HepG2 (cell line): ENCODE results near the gene RPUSD4. TPM values are rescaled to one million over a fixed set of nuclear protein-coding genes. Genes with fewer than 3 reads are reported as not detected.

Source experiments
- ATAC-seq: fragments of 200-7000 bp; cut with Tn5 transposase; 3 replicates; pipeline ENCODE4 v1.9.1; 2020; ENCODE audit warnings: mild to moderate bottlenecking, moderate library complexity
- BruUV-seq: library from RNA; stranded (reverse); fragments of 400-500 nt; replicated peaks from 2 replicates; lab custom pipeline; 2021; lab: Mats Ljungman, UMichigan
- CTCF ChIA-PET: fragments of 300-600 bp; formaldehyde crosslinking; extraction: SDS; loops from one replicate; lab custom pipeline; 2021; ENCODE audit warnings: low total read pairs, inconsistent platforms, low intra/inter-chr PET ratio; lab: Yijun Ruan, JAX
- POLR2A ChIA-PET: fragments of 350-600 bp; sonication (Branson Sonifier 250); formaldehyde crosslinking; loops from one replicate; lab custom pipeline; 2020; ENCODE audit warnings: antibody characterized with exemption, inconsistent platforms; lab: Yijun Ruan, JAX
- DNase-seq: peaks from one replicate; pipeline ENCODE4 v3.0.0-alpha.2; 2015; ENCODE audit warnings: low spot score
- FAIRE-seq: peaks from 3 replicates; lab custom pipeline; 2011; peaks lifted over from hg19 to GRCh38; lab: Jason Lieb, UNC
- H2AFZ ChIP-seq: one replicate; pipeline ENCODE4 v1.6.1; 2011; ENCODE audit warnings: low read length, inconsistent platforms
- H3K27ac ChIP-seq: fragments of 300-600 bp; 3 replicates; pipeline ENCODE4 v1.8.0; 2011; ENCODE audit warnings: mixed run types, mild to moderate bottlenecking, mixed read lengths, low read length, inconsistent platforms; ENCODE audit not compliant: insufficient read depth; ENCODE audit errors: extremely low read length
- H3K27me3 ChIP-seq, 2 experiments: fragments of 200-600 bp in 1 of 2; 2 replicates in 1 of 2; 3 replicates in 1 of 2; pipeline versions ENCODE4 v1.6.0 to v1.8.0; 2011; ENCODE audit warnings: low read length in 2 of 2, mild to moderate bottlenecking in 2 of 2, moderate library complexity in 2 of 2, inconsistent platforms in 1 of 2; ENCODE audit not compliant: insufficient read depth in 2 of 2, control insufficient read depth in 1 of 2
- H3K36me3 ChIP-seq, 2 experiments: fragments of 200-600 bp in 1 of 2; replicated peaks in 1 of 2; 2 replicates in 1 of 2; 3 replicates in 1 of 2; pipeline versions ENCODE4 v1.5.1 to v1.8.0; 2011; ENCODE audit warnings: low read length in 2 of 2, inconsistent platforms in 1 of 2; ENCODE audit not compliant: insufficient read depth in 2 of 2, control insufficient read depth in 1 of 2
- H3K4me1 ChIP-seq: 2 replicates; pipeline ENCODE4 v1.5.1; 2012; ENCODE audit warnings: low read length, inconsistent platforms; ENCODE audit not compliant: insufficient read depth
- H3K4me2 ChIP-seq: 2 replicates; pipeline ENCODE4 v1.6.0; 2011; ENCODE audit warnings: low read depth, low read length, inconsistent platforms
- H3K4me3 ChIP-seq, 3 experiments: fragments of 200-600 bp in 1 of 3; sonication (generic), shearing (Covaris generic) in 1 of 3; replicated peaks in 1 of 3; 2 replicates each; pipeline ENCODE4 v1.5.1; 2011 to 2016; ENCODE audit warnings: low read length in 3 of 3, inconsistent platforms in 2 of 3, low read depth in 2 of 3, mild to moderate bottlenecking in 2 of 3, control low read depth in 1 of 3, mixed read lengths in 1 of 3; ENCODE audit not compliant: insufficient read depth in 1 of 3
- H3K79me2 ChIP-seq: one replicate; pipeline ENCODE4 v1.6.1; 2011; ENCODE audit warnings: low read length, inconsistent platforms; ENCODE audit not compliant: insufficient read depth
- H3K9ac ChIP-seq: 2 replicates; pipeline ENCODE4 v1.6.0; 2011; ENCODE audit warnings: mild to moderate bottlenecking, low read depth, low read length, inconsistent platforms; ENCODE audit not compliant: insufficient read depth
- H3K9me3 ChIP-seq: 2 replicates; pipeline ENCODE4 v1.5.1; 2012; ENCODE audit warnings: mild to moderate bottlenecking, low read length
- H4K20me1 ChIP-seq: 2 replicates; pipeline ENCODE4 v1.6.0; 2011; ENCODE audit warnings: inconsistent platforms, mild to moderate bottlenecking, low read length, moderate library complexity; ENCODE audit not compliant: insufficient read depth
- CBX1 ChIP-seq: IDR thresholded peaks from one replicate; pipeline ENCODE4 v1.6.1; 2016; ENCODE audit warnings: antibody characterized with exemption, low read depth
- FOXM1 ChIP-seq: sonication (generic); formaldehyde crosslinking; IDR thresholded peaks from 2 replicates; pipeline ENCODE4 v1.5.0; 2020; ENCODE audit warnings: missing genetic modification reagents
- GZF1 ChIP-seq: sonication (generic); formaldehyde crosslinking; IDR thresholded peaks from 2 replicates; pipeline ENCODE4 v1.5.1; 2020; ENCODE audit warnings: mild to moderate bottlenecking, missing genetic modification reagents
- IKZF4 ChIP-seq: sonication (generic); formaldehyde crosslinking; IDR thresholded peaks from 2 replicates; pipeline ENCODE4 v1.5.1; 2020; ENCODE audit warnings: borderline replicate concordance, mild to moderate bottlenecking, low read depth, missing genetic modification reagents; ENCODE audit errors: not compliant biosample characterization
- KDM4B ChIP-seq: sonication (generic); formaldehyde crosslinking; IDR thresholded peaks from 2 replicates; pipeline ENCODE4 v1.4.0; 2020; ENCODE audit warnings: missing genetic modification reagents
- SAFB2 ChIP-seq: sonication (generic); formaldehyde crosslinking; IDR thresholded peaks from 2 replicates; pipeline ENCODE4 v1.5.1; 2020; ENCODE audit warnings: missing genetic modification reagents, low read depth, mild to moderate bottlenecking, borderline replicate concordance
- ZBTB7B ChIP-seq: sonication (generic); formaldehyde crosslinking; IDR thresholded peaks from 2 replicates; pipeline ENCODE4 v1.4.0; 2020; ENCODE audit warnings: missing genetic modification reagents
- ZNF296 ChIP-seq: sonication (generic); formaldehyde crosslinking; conservative IDR thresholded peaks from 2 replicates; pipeline ENCODE4 v1.5.0; 2020; ENCODE audit warnings: mild to moderate bottlenecking, missing genetic modification reagents
- ZNF556 ChIP-seq: sonication (generic); formaldehyde crosslinking; IDR thresholded peaks from 2 replicates; pipeline ENCODE4 v1.4.0; 2020; ENCODE audit warnings: mild to moderate bottlenecking, missing genetic modification reagents, borderline replicate concordance
- ZNF747 ChIP-seq: sonication (generic); formaldehyde crosslinking; IDR thresholded peaks from 2 replicates; pipeline ENCODE4 v1.8.1; 2023; ENCODE audit warnings: missing genetic modification reagents, mild to moderate bottlenecking, borderline replicate concordance
- ZNF761 ChIP-seq: sonication (generic); formaldehyde crosslinking; conservative IDR thresholded peaks from 2 replicates; pipeline ENCODE4 v1.4.0; 2020; ENCODE audit warnings: mild to moderate bottlenecking, missing genetic modification reagents
- ZNF768 ChIP-seq: sonication (generic); formaldehyde crosslinking; IDR thresholded peaks from 2 replicates; pipeline ENCODE4 v1.4.0; 2020; ENCODE audit warnings: missing genetic modification reagents
- WGBS: methylation state at CpG from one replicate; pipeline ENCODE4 v1.1.6; 2017; ENCODE audit warnings: low lambda C conversion rate; 5-methylcytosine and 5-hydroxymethylcytosine counted together
- in situ Hi-C: cut with HindIII; loops from 2 replicates; pipeline ENCODE4 v1.10.0; 2017; ENCODE audit warnings: low pct_unique_long_range_greater_than_20kb; ENCODE audit not compliant: extremely low pct_ligation_motif_present
- intact Hi-C: fragments of 100-400 bp; cut with micrococcal nuclease; formaldehyde crosslinking; loops from one replicate; pipeline ENCODE4 v1.10.0; 2022; ENCODE audit not compliant: unreplicated experiment
- polyA plus RNA-seq, 8 experiments: library from polyadenylated mRNA; depleted of rRNA in 3 of 8; stranded (reverse) in 7 of 8; unstranded in 1 of 8; fragments of >200 nt; fragmentation: Illumina TruSeq in 4 of 8; extraction: Trizol in 4 of 8; gene quantifications; 2 replicates each; pipeline versions ENCODE4 v1.2.1 to v1.2.3, GENCODE V29; 2011 to 2016; ENCODE audit warnings: low read depth in 4 of 8, missing spikeins in 1 of 8, mixed read lengths in 1 of 8; ENCODE audit not compliant: insufficient read depth in 1 of 8
- total RNA-seq, 5 experiments: library from RNA; depleted of rRNA; stranded (reverse); fragments of >200 nt; fragmentation: Illumina TruSeq; extraction: Trizol; gene quantifications; 2 replicates each; pipeline ENCODE4 v1.2.3, GENCODE V29; 2016; ENCODE audit warnings: low read depth in 1 of 5
- TF ChIP-seq, protein P1 (sequence below): sonication (generic); formaldehyde crosslinking; IDR thresholded peaks from 2 replicates; pipeline ENCODE4 v1.9.0; 2021; ENCODE audit warnings: missing genetic modification reagents, mild to moderate bottlenecking, borderline replicate concordance
- TF ChIP-seq, protein P2 (sequence below): sonication (generic); formaldehyde crosslinking; IDR thresholded peaks from 2 replicates; pipeline ENCODE4 v1.4.0; 2020; ENCODE audit warnings: missing genetic modification reagents
- TF ChIP-seq, protein P3 (sequence below): sonication (generic); formaldehyde crosslinking; IDR thresholded peaks from 2 replicates; pipeline ENCODE4 v1.5.1; 2020; ENCODE audit warnings: mild to moderate bottlenecking, missing genetic modification reagents, moderate library complexity

The RPUSD4 gene
- total and polyA plus RNA-seq, 2 of the 13 experiments (the other 11 are each of a cell fraction or from before 2014, with no cell fraction given): 45.0 to 52.9 TPM

DNA sequence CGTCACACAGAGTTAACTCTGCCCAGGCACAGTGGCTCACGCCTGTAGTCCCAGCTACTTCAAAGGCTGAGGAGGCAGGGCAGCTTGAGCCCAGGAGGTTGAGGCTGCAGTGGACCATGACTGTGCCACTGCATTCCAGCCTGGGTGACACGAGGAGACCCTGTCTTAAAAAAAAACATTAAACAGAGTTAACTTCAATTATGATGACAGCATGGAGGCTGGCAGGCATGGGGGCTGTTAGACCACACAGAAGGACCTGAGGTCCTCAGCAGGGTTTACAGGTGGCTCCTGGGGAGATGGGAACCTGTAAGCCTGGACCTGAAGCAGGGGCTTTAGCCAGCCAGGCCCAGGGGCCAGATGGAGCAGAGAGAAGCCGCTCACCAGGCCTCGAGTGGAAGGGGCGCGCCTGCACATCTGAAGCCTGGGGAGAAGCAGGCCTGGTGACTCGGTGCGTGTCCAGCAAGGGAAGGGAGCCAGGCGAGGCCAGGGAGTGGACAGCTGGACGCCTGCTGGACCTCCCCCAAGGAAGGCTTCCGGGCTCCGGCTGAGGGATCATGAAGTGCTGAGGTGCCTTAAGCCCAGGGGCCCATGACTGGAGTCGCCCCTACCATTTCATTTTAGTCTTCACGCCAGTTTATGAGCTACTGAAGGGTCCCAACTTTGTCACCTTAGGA is 25.3 kb downstream of the RPUSD4 start:
- in situ Hi-C loops: loop anchor here (5.0 kb wide), 1 partner anchor 264 kb away; no protein-coding TSS in a partner anchor
- H2AFZ ChIP-seq: no peak overlapping the region
- intact Hi-C loops: loop anchor here (1.0 to 2.0 kb wide), 2 partner anchors 39 to 123 kb away; partner anchors contain the start of gene CDON
- peaks cover 96% of the 10 kb centered on the region for H3K4me1 ChIP-seq
- no peaks in the 10 kb centered on the region for H3K9me3 ChIP-seq
- ChIA-PET POLR2A (interaction anchor here (0.8 to 7.7 kb wide), 19 partner anchors 8 to 283 kb away, joined by 3 to 87 read pairs (median 4); partner anchors contain the start of genes DCPS and PUS3), CTCF (interaction anchor here (1.2 kb wide), 1 partner anchor 244 kb away, joined by 3 read pairs; no protein-coding TSS in a partner anchor)
- H3K9ac ChIP-seq: peak overlapping the region; percentile 70
- H3K4me2 ChIP-seq: peak overlapping the region; percentile 85
- no peaks in the 10 kb centered on the region for H4K20me1 ChIP-seq
- H3K4me3 ChIP-seq: peak overlapping the region in 1 of 3 experiments; percentile 60; a peak in 1 of 6 replicates
- no peaks in the 10 kb centered on the region for H3K27me3 ChIP-seq
- FAIRE-seq (no peak), DNase-seq (no peak), ATAC-seq (peak; percentile 6)
- WGBS: 60% methylated on average over 9 of the region's 15 CpGs
- BruUV-seq: no TSS peak
- peak overlapping the region; percentile 94 for H3K27ac ChIP-seq
- no peaks in the 10 kb centered on the region for H3K79me2 ChIP-seq
- peaks cover under 1 to 2% of the 10 kb centered on the region in 2 experiments; a peak in 1 of 5 replicates for H3K36me3 ChIP-seq
- TF ChIP-seq FOXM1 (CRISPR knock-in tag) (no peak), ZNF747 (0 out of 2 replicates have a peak, but pooled peaks have one; percentile 38), ZNF768 (CRISPR knock-in tag) (peak; percentile 30; the same call in 1 of the 2 replicates), ZNF761 (no peak), ZNF296 (CRISPR knock-in tag) (0 out of 2 replicates have a peak, but pooled peaks have one; percentile 91), GZF1 (CRISPR knock-in tag) (no peak), KDM4B (CRISPR knock-in tag) (no peak), CBX1 (peak; percentile 8), SAFB2 (CRISPR knock-in tag) (0 out of 2 replicates have a peak, but pooled peaks have one; percentile 3), ZNF556 (CRISPR knock-in tag) (no peak), IKZF4 (no peak), ZBTB7B (CRISPR knock-in tag) (no peak)
- TF ChIP-seq, protein P1, sequence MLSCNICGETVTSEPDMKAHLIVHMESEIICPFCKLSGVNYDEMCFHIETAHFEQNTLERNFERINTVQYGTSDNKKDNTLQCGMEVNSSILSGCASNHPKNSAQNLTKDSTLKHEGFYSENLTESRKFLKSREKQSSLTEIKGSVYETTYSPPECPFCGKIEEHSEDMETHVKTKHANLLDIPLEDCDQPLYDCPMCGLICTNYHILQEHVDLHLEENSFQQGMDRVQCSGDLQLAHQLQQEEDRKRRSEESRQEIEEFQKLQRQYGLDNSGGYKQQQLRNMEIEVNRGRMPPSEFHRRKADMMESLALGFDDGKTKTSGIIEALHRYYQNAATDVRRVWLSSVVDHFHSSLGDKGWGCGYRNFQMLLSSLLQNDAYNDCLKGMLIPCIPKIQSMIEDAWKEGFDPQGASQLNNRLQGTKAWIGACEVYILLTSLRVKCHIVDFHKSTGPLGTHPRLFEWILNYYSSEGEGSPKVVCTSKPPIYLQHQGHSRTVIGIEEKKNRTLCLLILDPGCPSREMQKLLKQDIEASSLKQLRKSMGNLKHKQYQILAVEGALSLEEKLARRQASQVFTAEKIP: no peak
- TF ChIP-seq, protein P2, sequence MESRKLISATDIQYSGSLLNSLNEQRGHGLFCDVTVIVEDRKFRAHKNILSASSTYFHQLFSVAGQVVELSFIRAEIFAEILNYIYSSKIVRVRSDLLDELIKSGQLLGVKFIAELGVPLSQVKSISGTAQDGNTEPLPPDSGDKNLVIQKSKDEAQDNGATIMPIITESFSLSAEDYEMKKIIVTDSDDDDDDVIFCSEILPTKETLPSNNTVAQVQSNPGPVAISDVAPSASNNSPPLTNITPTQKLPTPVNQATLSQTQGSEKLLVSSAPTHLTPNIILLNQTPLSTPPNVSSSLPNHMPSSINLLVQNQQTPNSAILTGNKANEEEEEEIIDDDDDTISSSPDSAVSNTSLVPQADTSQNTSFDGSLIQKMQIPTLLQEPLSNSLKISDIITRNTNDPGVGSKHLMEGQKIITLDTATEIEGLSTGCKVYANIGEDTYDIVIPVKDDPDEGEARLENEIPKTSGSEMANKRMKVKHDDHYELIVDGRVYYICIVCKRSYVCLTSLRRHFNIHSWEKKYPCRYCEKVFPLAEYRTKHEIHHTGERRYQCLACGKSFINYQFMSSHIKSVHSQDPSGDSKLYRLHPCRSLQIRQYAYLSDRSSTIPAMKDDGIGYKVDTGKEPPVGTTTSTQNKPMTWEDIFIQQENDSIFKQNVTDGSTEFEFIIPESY (CRISPR knock-in tag): no peak
- TF ChIP-seq, protein P3, sequence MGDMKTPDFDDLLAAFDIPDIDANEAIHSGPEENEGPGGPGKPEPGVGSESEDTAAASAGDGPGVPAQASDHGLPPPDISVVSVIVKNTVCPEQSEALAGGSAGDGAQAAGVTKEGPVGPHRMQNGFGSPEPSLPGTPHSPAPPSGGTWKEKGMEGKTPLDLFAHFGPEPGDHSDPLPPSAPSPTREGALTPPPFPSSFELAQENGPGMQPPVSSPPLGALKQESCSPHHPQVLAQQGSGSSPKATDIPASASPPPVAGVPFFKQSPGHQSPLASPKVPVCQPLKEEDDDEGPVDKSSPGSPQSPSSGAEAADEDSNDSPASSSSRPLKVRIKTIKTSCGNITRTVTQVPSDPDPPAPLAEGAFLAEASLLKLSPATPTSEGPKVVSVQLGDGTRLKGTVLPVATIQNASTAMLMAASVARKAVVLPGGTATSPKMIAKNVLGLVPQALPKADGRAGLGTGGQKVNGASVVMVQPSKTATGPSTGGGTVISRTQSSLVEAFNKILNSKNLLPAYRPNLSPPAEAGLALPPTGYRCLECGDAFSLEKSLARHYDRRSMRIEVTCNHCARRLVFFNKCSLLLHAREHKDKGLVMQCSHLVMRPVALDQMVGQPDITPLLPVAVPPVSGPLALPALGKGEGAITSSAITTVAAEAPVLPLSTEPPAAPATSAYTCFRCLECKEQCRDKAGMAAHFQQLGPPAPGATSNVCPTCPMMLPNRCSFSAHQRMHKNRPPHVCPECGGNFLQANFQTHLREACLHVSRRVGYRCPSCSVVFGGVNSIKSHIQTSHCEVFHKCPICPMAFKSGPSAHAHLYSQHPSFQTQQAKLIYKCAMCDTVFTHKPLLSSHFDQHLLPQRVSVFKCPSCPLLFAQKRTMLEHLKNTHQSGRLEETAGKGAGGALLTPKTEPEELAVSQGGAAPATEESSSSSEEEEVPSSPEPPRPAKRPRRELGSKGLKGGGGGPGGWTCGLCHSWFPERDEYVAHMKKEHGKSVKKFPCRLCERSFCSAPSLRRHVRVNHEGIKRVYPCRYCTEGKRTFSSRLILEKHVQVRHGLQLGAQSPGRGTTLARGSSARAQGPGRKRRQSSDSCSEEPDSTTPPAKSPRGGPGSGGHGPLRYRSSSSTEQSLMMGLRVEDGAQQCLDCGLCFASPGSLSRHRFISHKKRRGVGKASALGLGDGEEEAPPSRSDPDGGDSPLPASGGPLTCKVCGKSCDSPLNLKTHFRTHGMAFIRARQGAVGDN (CRISPR knock-in tag): peak; percentile 86; the same call in 1 of the 2 replicates
